NCI-H82 treated with DMSO at 0.1 percent for 48 hours (cell line): ENCODE results near the gene FAM72B.
A peak's percentile ranks its signal among the peaks of the same experiment; 100 is the strongest.
"Not testable (repeated sequence)": the region's sequence is repeated elsewhere in the genome, so short reads cannot be mapped to it uniquely, and the experiment has no call there.

Source experiments
- DNase-seq: peaks from one replicate; lab custom pipeline; 2025; ENCODE audit not compliant: unreplicated experiment; lab: John Stamatoyannopoulos, UW

Gene FAM72B

DNA sequence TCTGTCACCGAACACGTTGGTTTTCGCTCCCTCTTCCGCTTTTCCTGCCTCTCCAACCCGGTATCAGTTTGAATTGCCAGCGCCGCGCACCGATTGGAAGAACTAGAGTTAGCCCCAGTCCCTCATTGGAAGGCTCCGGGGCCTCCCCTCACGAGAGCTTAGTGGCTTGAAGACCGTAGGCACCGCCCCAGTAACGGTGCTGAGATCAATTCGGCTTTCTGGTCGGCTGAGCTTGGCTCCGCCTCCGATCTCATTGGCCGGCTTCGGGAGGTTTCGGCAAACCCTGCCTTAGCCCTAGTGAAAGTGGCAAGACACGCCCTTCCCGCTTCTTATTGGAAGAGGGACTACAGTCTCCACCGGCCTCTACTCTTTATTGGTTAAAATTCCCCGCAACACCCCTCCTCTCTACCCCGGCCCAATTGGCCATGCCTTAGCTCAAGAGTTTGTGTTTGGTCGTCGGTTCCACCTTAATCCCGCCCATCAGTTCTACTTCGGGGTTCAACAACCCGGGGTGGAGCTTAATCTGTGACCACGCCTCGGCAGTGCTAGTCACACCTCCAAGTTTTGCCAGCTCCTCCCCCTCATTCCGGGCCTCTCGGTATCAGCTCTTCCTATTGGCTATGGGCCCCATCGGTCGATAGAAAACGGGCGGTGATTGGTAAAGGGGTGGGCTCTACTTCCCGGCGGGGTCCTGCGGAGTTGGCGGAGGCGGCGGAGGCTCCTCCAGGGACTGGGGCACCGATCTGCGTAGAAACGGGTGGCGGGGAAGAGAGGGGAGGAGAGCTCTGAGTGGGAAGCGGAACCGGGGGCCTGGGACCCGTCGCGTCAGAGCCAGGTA, at the start of gene FAM72B, which contains the start of gene SRGAP2C:
Gene FAM72B, minus strand, starts transcription at position 51 of the 838 bp plus-strand sequence. CDS start 851 bp downstream, outside the sequence.
Gene SRGAP2C, plus strand, starts transcription at position 686 of the 838 bp plus-strand sequence. CDS start 2,472 bp downstream, outside the sequence.
- peak; percentile 98 for DNase-seq

DNA sequence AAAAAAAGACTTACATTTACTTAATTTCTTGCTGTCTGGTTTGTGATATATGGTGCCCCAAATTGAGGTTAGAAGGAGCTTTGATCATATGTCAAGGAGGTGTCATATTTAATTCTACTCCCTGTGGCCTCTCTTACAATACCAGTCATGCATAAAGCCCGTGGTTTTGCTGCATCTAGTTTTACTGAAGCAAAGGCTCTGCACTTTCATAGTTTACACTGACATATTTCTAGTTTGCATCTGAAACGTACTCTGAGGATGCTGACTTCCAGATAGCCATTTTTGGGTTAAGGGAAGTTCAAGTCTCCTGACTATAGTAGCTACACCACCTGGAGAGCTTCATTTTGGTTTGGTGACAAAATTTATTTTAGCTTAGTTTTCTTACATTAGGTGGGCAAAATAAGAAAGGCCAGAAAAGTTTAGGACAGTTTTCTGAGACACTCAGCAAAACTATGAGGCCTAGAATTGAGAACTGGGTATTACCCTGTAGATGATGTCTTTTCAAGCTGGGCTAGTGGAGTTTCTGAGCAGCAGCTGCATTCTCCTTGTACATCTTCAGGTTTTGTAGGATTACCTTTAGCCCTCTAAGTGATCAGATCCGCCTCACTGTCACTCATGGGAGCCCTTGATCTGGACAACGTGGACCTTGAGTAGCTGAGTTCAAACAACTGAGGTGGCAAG, 48.4 kb upstream of the FAM72B start:
- DNase-seq, result not testable (repeated sequence)

DNA sequence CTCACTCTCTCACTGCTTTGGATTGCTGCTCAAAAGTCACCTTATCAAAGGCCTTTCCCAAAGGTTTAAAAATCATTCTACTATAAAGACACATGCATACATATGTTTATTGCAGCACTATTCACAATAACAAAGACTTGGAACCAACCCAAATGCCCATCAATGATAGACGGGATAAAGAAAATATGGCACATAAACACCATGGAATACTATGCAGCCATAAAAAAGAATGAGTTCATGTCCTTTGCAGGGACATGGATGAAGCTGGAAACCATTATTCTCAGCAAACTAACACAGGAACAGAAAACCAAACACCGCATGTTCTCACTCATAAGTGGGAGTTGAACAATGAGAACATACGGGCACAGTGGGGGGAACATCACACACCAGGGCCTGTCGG, 46.5 kb upstream of the FAM72B start:
- not testable (repeated sequence) for DNase-seq

DNA sequence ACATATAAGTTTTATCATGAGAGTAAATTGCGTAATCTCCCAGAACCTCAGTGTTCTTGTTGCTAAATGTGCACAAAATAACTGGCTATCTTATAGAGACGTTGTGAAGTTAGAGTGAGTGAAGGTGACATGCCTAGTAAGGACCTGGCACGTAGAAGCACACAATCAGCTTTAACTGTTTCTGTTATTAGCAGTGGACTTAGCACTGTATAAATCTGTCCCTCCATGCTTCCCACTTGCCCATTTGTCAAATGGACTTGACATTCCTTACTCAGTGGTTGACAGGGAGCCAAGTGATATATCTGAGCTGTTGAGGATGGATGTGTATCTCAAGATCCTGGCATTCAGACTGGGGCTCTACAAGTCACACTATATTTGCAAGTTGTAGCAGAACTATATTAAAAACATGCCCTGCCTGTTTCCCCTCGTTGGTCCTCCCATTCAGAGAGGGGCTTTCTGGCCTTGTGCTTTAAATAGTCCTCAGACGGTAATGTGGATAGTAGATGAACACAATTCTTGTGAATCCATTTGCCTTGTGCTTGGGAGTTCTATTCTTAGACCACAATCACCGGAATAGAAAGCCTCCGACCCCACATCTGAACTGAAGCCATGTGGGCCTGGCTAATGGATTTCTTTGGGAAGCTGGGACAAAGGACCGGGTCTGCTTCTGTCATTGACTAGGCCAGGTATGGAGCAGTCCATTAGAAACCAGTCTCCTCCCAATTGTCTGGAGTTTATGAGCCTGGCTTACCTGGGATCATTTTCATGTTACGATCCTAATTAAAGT, 43.6 kb upstream of the FAM72B start:
- not testable (repeated sequence) for DNase-seq

DNA sequence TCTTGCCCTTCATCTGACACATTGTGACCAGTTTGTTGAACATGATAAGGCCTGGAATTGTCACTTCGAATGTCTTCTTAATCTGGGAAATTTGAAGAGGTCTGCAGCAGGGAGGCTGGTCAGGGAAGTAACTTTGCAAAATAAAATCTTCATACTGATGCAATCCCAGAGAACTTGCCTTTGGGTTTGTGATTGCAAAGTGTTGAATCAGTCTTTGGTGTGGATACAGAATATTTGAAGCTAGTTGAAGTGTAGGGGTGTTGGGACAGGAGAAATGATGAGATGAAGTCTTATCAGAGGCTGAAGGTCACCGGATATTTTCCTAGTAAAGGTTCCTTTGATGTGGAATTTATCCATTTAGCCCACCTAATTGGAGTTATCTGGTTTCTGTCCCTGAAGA, 42.8 kb upstream of the FAM72B start:
- DNase-seq, result not testable (repeated sequence)

DNA sequence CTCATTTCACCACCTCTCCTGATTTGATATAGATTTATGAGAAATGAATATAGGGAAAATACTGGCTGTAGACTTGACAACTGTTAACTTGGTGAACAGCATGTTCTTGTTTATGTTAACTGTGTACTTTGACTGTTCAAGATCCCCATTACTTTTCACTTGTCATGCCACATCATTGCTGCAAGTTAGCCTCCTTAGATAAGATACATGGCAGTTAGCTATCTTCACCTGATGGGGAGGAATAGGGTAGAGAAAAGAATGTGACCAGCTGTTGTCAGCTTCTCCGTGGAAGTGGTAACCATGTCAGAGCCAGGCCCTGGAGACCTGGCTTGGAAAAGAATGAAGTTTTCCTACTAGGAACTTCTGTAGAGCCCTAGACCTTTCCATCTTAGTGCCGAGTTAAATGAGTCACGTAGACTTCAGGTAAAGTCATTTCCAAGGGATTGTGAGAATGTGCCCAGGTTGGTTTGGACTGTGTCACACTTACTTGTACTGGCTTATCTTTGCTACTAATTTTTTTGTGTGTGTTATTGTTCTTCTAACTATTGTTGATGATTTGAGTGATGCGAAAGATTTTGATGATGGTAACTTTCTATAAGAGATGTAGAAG, 42.3 kb upstream of the FAM72B start:
- DNase-seq, result not testable (repeated sequence)

DNA sequence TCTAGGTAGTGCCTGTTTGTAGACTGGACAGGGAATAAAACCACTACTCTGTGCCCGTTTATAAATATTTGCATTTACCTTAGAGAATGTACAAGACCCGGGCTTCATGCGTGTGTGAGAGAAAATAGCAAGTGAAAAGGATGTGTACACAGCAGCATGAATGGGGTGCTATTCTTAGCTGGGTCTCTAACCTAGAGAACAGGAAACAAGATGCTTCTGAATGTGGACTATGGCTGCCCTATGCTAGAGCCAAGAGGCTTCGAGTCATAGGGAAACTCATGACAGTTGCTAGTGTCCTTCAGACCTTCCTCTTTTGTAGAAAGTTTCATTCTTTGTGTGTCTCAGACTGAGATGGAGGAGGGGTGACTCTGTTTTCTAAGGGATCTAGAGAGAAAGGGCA, 40.6 kb upstream of the FAM72B start:
- not testable (repeated sequence) for DNase-seq

DNA sequence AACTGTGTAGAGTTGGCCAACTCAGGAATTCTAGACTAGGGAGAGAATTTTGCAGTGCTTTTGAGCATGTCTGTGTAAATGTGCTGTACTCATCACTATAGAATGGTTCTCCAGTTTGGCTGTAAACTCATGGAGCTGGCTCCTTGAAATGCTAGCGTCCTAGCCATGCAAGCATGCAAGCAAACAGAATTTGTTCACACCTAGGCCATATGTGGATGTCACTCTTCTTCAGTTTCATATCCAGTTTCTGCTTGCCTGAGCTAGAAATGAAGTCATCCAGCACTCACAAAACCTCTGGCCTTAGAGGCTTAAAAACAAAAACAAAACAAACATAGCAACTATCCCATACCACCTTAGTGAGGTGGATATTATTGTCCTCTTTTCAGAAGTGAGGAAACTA, 37.6 kb upstream of the FAM72B start:
- not testable (repeated sequence) for DNase-seq

DNA sequence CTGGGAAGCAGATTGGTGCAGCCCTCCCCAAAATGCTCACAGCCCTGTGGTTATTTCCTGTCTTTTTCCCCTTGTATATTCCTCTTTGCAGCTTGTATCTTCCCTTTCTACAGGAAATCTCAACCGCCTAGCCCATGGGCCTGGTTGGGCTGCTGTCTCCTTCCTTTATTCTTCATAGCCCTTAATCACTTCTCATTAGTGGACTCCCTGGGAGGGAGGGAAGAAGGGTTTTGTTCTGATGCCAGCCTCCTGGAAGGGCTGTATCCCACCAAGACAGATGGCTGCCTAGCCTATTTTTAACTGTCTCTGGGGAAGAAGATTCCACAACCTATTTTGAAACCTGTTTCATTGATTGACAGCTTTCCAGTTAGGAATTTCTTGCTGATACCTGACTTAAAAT, 32.5 kb upstream of the FAM72B start:
- DNase-seq, result not testable (repeated sequence)

DNA sequence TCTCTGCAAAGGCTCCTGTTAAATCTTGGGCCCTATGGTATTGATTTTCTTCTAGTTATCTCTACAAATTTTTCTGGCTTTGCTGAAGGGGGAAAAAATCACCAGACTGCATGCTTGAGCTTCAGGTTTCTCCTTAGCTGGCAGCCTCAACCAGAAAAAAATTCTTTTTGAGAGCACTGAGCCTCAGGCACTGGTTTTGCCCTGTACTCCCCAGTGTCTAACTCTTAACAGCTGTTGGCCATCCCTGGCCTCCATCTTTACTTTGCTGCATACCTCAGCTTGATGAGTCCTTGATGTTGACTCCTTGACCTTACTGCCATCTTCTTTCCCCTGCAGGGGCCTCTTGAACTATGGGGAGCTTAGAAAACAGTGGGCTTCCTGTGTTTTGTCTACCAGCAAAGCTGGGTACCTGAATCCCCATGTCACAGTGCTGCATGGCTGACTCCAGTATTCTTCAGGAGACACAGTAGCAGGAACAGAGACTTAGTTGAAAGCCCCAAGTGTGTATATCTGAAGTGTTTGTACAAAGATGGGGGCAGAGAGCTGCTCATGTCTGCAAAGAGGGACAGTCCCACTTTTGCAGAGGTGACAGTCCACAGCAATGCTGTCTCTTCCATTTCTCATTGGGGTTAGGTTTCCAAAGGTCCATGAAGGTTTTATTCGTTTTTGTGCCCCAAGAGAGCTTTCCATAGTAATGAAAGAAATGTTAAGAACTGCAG, 31.7 kb upstream of the FAM72B start:
- not testable (repeated sequence) for DNase-seq

DNA sequence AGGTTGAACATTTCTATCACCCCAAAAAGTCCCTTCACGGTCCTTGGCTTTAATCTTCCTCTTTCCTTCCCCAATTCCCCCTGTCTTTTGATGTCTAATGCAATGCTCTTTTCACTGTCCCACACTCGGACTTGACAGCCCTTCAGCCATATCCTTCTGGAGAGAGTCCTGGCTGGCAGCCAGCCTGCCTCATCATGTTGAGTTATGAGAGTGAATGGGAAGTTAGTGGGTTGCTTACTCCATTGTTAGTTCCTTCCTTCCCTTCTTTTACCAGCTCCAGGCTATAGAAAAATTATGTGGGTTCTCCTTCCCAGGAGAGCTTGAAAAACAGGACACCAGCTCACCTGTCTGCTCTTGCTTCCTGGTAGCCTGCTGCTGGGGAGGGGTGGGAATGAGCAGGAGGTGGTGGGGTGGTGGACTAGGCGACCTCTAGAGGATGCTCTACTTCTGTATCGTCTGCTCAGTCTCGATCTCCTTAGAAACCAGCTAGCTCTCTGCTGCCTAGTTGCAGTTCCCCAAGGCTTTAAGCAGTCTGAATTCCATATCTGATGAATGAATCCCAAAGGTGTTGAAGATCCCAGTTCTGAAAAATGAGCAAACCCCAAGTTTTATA, 30.5 kb upstream of the FAM72B start:
- not testable (repeated sequence) for DNase-seq

DNA sequence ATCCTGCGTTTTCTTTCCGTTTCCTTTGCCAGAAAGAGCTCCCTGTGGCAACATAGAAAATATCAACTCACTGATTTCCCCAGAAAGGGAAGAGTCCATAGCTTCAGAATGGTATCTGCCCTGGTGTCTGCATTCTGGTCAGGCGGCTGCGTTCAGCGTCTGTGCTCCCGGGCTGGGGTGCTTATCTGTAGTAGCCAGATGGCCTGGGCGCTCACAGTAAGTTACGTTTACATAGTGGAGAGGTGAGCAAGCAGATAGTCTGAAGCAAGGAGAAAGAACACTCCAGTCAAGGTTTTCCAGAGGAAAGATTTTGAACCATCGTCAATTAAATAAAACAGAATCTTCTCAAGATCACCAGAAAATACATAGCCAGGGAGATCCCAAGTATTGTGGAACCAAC, 29.4 kb upstream of the FAM72B start:
- not testable (repeated sequence) for DNase-seq

DNA sequence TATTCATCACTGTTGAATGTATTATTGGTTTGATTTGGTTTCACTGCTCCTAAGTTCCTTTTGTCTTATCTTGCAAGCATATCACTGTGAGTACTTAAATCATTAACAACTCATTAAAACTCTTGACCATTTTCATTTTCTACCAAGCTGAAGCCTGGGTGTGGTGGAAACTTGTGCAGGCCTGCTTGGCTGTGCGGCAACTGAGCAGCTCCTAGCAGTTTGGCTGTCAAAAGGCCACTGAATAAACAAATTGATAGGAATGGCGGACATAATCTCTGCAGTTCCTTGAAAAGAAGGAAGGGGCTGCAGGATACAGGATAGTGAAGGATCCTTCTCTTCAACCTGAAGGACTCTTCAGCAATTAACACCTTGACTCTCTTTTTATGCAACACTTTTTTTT, 26.6 kb upstream of the FAM72B start:
- not testable (repeated sequence) for DNase-seq

DNA sequence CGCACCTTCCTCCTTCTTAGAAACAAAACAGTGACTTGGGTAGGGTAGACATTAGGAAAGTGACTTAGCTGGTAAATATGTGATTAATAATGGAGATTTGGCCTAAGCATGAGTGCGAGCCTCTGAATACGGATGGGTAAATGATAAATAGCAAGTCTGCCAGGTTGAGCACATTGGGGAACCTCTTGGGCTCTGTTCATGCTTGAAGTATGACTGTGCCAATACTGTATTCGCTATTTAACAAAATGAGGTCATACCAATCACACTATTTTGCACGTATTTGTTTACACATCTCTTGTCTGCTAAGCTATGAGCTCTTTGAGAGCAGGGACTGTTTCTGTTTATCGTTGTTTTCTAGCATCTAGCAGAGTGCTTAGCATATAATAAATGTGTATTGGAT, 24.2 kb upstream of the FAM72B start:
- DNase-seq, result not testable (repeated sequence)

DNA sequence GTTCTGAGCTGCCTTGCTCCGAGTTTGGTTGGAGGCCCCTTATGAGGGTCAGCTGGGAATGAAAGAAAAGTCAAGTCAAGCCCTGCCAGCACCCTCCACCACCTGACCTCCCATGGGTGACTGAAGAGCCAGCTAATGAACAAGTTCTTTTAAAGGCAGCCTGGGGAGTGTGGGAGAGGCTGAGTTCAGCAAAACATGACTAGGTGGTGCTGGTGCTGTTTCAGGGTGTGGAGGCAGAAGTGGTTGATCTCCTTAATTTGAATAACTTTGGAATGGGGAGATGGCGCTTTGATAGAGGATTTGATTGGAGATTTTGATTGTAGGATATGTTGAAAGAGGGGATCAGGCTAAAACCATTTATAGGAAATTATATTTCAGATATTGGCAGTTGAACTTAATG, 23.2 kb upstream of the FAM72B start:
- not testable (repeated sequence) for DNase-seq

DNA sequence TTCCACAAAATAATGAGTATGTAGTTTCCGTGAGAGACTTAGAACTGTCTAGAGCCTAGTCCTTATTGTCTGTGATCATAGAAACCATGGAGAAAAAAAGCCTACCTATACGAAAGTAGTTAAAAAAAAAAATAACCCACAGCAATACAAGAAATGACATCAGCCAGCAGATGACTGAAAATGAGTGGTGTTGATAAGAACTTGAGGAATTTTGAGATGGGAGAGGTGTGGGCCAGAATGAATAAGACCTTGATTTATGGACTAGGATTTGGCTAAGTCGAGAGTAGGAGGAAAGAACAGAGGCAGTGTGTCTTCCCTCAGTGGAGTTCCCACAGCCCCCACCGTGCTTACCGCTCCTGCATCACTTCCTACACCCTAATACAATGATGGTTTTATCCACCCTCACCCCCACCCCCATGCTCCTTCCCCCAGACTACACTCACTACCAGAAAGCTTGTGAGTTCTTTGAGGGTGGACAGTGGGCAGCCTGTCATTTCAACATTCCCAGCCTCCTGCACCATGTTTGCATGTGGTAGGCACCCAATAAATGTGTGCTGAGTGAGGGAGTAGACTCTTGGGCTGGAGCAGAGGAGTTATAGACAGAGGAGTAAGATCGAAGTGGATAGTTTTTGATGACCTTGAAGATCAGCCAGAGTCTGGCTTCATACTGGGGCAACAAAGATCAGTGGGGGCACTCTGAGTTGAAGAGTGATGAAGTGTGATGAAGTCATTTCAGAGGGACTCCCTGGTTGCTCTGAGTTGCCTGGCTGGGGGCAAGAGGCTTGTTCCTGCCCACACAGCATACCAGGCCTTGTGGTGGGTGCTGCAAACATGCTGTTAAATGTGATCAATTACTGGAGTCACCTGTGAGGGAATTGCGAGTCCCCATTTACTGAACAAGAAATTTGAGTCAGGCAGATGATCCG, 21.9 kb upstream of the FAM72B start:
- not testable (repeated sequence) for DNase-seq

DNA sequence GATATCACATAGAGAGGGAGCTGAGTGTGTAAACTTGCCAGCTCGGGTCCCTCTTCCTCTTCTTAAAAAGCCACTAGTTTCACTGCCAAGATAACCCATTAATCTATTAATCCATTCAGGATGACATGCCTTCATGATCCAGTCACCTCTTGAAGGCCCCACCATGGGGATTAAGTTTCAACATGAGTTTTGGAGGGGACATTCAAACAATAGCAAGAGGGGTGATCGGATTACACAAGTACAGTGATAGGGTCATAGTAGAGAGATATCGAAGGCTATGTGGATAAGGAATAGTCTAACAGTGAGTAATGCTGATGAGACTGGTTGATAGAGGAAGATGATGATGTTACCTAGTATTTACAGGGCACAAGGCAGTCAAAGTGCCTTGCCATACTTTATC, 18.8 kb upstream of the FAM72B start:
- not testable (repeated sequence) for DNase-seq
